ENCODE data around the gene GSTK1. TPM values are rescaled to one million over a fixed set of nuclear protein-coding genes. Genes with fewer than 3 reads are reported as not detected.

The GSTK1 gene
- total and polyA plus RNA-seq, 2 experiments from 2014 or later, result 119 to 153 TPM

- Histone ChIP-seq H3K9ac (0 out of 2 replicates have a peak overlapping the region, but pooled peaks have one; percentile 94), H3F3A (ENCODE audit: insufficient read depth) (peaks cover 12% of the 10 kb centered on the region), H3K27ac (peak overlapping the region; percentile 82; the same call in 1 of the 2 replicates), H3K4me3 (0 out of 2 replicates have a peak overlapping the region, but pooled peaks have one; percentile 11), H3K79me2 (ENCODE audit: insufficient read depth) (peaks cover 66% of the 10 kb centered on the region), H3K4me2 (ENCODE audit: unreplicated experiment) (no peak overlapping the region), H3K9me2 (ENCODE audit: insufficient read depth) (no peaks in the 10 kb centered on the region), H3K36me3 (ENCODE audit: low read depth) (peaks cover 18% of the 10 kb centered on the region), H3K9me3 (ENCODE audit: low read depth) (no peaks in the 10 kb centered on the region), H4K20me1 (ENCODE audit: insufficient read depth) (no peaks in the 10 kb centered on the region), H3K4me1 (ENCODE audit: insufficient read depth) (peaks cover 19% of the 10 kb centered on the region; the same call in 1 of the 2 replicates), H2AFZ (no peak overlapping the region), H3K27me3 (replicated peaks; ENCODE audit: insufficient read depth) (no peaks in the 10 kb centered on the region)
- WGBS, 2 experiments (ENCODE audit: low coverage in 1 of 2, low lambda C conversion rate in 2 of 2, missing lambda C conversion rate in 2 of 2), result 81 to 89% methylated on average over 4 of the region's 4 CpGs
- TF ChIP-seq EZH2 (IDR thresholded peaks at IDR 0.05; ENCODE audit: insufficient read depth, poor library complexity, severe bottlenecking) (no peak), EZH2phosphoT487 (IDR thresholded peaks at IDR 0.05; ENCODE audit: insufficient read depth, low read depth) (no peak)
- no peak for DNase-seq
- in situ Hi-C loops (cut with MboI), result no loop called here
These were observed 27.1 kb downstream of the GSTK1 start for GRCh38 chr7:143290293-143290692.

- no peaks in the 10 kb centered on the region for H3K9me3 ChIP-seq (ENCODE audit: low read depth)
- no peaks in the 10 kb centered on the region for H3K27me3 ChIP-seq (replicated peaks; ENCODE audit: insufficient read depth)
- 87 to 90% methylated on average over 5 of the region's 5 CpGs for WGBS, 2 experiments (ENCODE audit: low coverage in 1 of 2, low lambda C conversion rate in 2 of 2, missing lambda C conversion rate in 2 of 2)
- no peak overlapping the region for H2AFZ ChIP-seq
- H3K36me3 ChIP-seq (ENCODE audit: low read depth), result peaks cover 31% of the 10 kb centered on the region
- H3K9ac ChIP-seq, result no peak overlapping the region
- no peak for DNase-seq
- H3F3A ChIP-seq (ENCODE audit: insufficient read depth), result peaks cover 17% of the 10 kb centered on the region
- H3K4me2 ChIP-seq (ENCODE audit: unreplicated experiment), result no peak overlapping the region
- peaks cover 77% of the 10 kb centered on the region for H3K79me2 ChIP-seq (ENCODE audit: insufficient read depth)
- no peak overlapping the region for H3K4me3 ChIP-seq
- H3K9me2 ChIP-seq (ENCODE audit: insufficient read depth), result no peaks in the 10 kb centered on the region
- in situ Hi-C loops (cut with MboI), result no loop called here
- H3K4me1 ChIP-seq (ENCODE audit: insufficient read depth), result peaks cover 19% of the 10 kb centered on the region; the same call in 1 of the 2 replicates
- H4K20me1 ChIP-seq (ENCODE audit: insufficient read depth), result no peaks in the 10 kb centered on the region
- TF ChIP-seq EZH2phosphoT487 (IDR thresholded peaks at IDR 0.05; ENCODE audit: insufficient read depth, low read depth), result no peak
- TF ChIP-seq EZH2 (IDR thresholded peaks at IDR 0.05; ENCODE audit: insufficient read depth, poor library complexity, severe bottlenecking), result no peak
- H3K27ac ChIP-seq, result no peak overlapping the region
These were observed 29.6 kb downstream of the GSTK1 start for GRCh38 chr7:143292876-143293275.

GRCh38 chr7:143295870-143296269 lies 32.6 kb downstream of the GSTK1 start:
- Histone ChIP-seq H3K4me1 (ENCODE audit: insufficient read depth) (peaks cover 16% of the 10 kb centered on the region), H3K9ac (no peak overlapping the region), H3K36me3 (ENCODE audit: low read depth) (peaks cover 54% of the 10 kb centered on the region), H3K4me3 (no peak overlapping the region), H3F3A (ENCODE audit: insufficient read depth) (peaks cover 24% of the 10 kb centered on the region), H3K9me3 (ENCODE audit: low read depth) (no peaks in the 10 kb centered on the region), H3K9me2 (ENCODE audit: insufficient read depth) (no peaks in the 10 kb centered on the region), H3K4me2 (ENCODE audit: unreplicated experiment) (no peak overlapping the region), H4K20me1 (ENCODE audit: insufficient read depth) (no peaks in the 10 kb centered on the region), H3K27me3 (replicated peaks; ENCODE audit: insufficient read depth) (no peaks in the 10 kb centered on the region), H3K79me2 (ENCODE audit: insufficient read depth) (peaks cover 52% of the 10 kb centered on the region), H3K27ac (no peak overlapping the region), H2AFZ (no peak overlapping the region)
- in situ Hi-C loops (cut with MboI), result no loop called here
- TF ChIP-seq EZH2 (IDR thresholded peaks at IDR 0.05; ENCODE audit: insufficient read depth, poor library complexity, severe bottlenecking) (no peak), EZH2phosphoT487 (IDR thresholded peaks at IDR 0.05; ENCODE audit: insufficient read depth, low read depth) (no peak)
- no peak for DNase-seq

GRCh38 chr7:143296686-143297085 lies 33.4 kb downstream of the GSTK1 start:
- no peak overlapping the region for H2AFZ ChIP-seq
- 48 to 51% methylated on average over 2 of the region's 2 CpGs for WGBS, 2 experiments (ENCODE audit: low coverage in 1 of 2, low lambda C conversion rate in 2 of 2, missing lambda C conversion rate in 2 of 2)
- TF ChIP-seq EZH2 (IDR thresholded peaks at IDR 0.05; ENCODE audit: insufficient read depth, poor library complexity, severe bottlenecking), result no peak
- TF ChIP-seq EZH2phosphoT487 (IDR thresholded peaks at IDR 0.05; ENCODE audit: insufficient read depth, low read depth), result no peak
- peaks cover 44% of the 10 kb centered on the region for H3K79me2 ChIP-seq (ENCODE audit: insufficient read depth)
- in situ Hi-C loops (cut with MboI), result no loop called here
- H3K36me3 ChIP-seq (ENCODE audit: low read depth), result peaks cover 61% of the 10 kb centered on the region
- no peak overlapping the region for H3K9ac ChIP-seq
- no peak overlapping the region for H3K4me2 ChIP-seq (ENCODE audit: unreplicated experiment)
- no peak overlapping the region for H3K27ac ChIP-seq
- no peak overlapping the region for H3K4me3 ChIP-seq
- peaks cover 12% of the 10 kb centered on the region for H3K4me1 ChIP-seq (ENCODE audit: insufficient read depth)
- H3K9me2 ChIP-seq (ENCODE audit: insufficient read depth), result no peaks in the 10 kb centered on the region
- no peaks in the 10 kb centered on the region for H4K20me1 ChIP-seq (ENCODE audit: insufficient read depth)
- no peaks in the 10 kb centered on the region for H3K9me3 ChIP-seq (ENCODE audit: low read depth)
- no peak for DNase-seq
- no peaks in the 10 kb centered on the region for H3K27me3 ChIP-seq (replicated peaks; ENCODE audit: insufficient read depth)
- peaks cover 24% of the 10 kb centered on the region for H3F3A ChIP-seq (ENCODE audit: insufficient read depth)

GRCh38 chr7:143299346-143299745 lies 36.1 kb downstream of the GSTK1 start:
- Histone ChIP-seq H3F3A (ENCODE audit: insufficient read depth) (peaks cover 24% of the 10 kb centered on the region), H3K4me1 (ENCODE audit: insufficient read depth) (peaks cover 12% of the 10 kb centered on the region), H3K4me2 (ENCODE audit: unreplicated experiment) (peak overlapping the region; percentile 9), H2AFZ (no peak overlapping the region), H3K9ac (no peak overlapping the region), H3K36me3 (ENCODE audit: low read depth) (peaks cover 73% of the 10 kb centered on the region), H3K4me3 (no peak overlapping the region), H4K20me1 (ENCODE audit: insufficient read depth) (no peaks in the 10 kb centered on the region), H3K27me3 (replicated peaks; ENCODE audit: insufficient read depth) (no peaks in the 10 kb centered on the region), H3K27ac (peak overlapping the region; percentile 41), H3K9me3 (ENCODE audit: low read depth) (no peaks in the 10 kb centered on the region), H3K9me2 (ENCODE audit: insufficient read depth) (no peaks in the 10 kb centered on the region), H3K79me2 (ENCODE audit: insufficient read depth) (peaks cover 19% of the 10 kb centered on the region; the same call in 1 of the 2 replicates)
- in situ Hi-C loops (cut with MboI), result no loop called here
- TF ChIP-seq EZH2 (IDR thresholded peaks at IDR 0.05; ENCODE audit: insufficient read depth, poor library complexity, severe bottlenecking) (no peak), EZH2phosphoT487 (IDR thresholded peaks at IDR 0.05; ENCODE audit: insufficient read depth, low read depth) (no peak)
- WGBS, 2 experiments (ENCODE audit: low coverage in 1 of 2, low lambda C conversion rate in 2 of 2, missing lambda C conversion rate in 2 of 2), result 39 to 41% methylated on average over 2 of the region's 2 CpGs
- peak; percentile 77 for DNase-seq
